Mononuclear cell (primary cell): ENCODE measurements around the gene RTN1. TPM values are rescaled to one million over a fixed set of nuclear protein-coding genes. Genes with fewer than 3 reads are reported as not detected.

Source experiments
- H3K27me3 ChIP-seq: 2 replicates; pipeline ENCODE4 v1.6.0; 2011; ENCODE audit warnings: low read length, control low read depth; ENCODE audit not compliant: insufficient read depth
- H3K4me1 ChIP-seq: 2 replicates; pipeline ENCODE4 v1.5.1; 2011; ENCODE audit warnings: mild to moderate bottlenecking, low read length, control low read depth; ENCODE audit not compliant: insufficient read depth
- H3K4me3 ChIP-seq: 2 replicates; pipeline ENCODE4 v1.5.1; 2011; ENCODE audit warnings: mild to moderate bottlenecking, low read length, moderate library complexity
- H3K9me3 ChIP-seq: 2 replicates; pipeline ENCODE4 v1.5.1; 2011; ENCODE audit warnings: low read depth, mild to moderate bottlenecking, control low read depth, low read length
- total RNA-seq: library from RNA; depleted of rRNA; stranded (reverse); fragments of >200 nt; gene quantifications from one replicate; pipeline ENCODE4 v1.2.3, GENCODE V29; 2012

The RTN1 gene
- total RNA-seq, 1 donor = 8.0 TPM

DNA sequence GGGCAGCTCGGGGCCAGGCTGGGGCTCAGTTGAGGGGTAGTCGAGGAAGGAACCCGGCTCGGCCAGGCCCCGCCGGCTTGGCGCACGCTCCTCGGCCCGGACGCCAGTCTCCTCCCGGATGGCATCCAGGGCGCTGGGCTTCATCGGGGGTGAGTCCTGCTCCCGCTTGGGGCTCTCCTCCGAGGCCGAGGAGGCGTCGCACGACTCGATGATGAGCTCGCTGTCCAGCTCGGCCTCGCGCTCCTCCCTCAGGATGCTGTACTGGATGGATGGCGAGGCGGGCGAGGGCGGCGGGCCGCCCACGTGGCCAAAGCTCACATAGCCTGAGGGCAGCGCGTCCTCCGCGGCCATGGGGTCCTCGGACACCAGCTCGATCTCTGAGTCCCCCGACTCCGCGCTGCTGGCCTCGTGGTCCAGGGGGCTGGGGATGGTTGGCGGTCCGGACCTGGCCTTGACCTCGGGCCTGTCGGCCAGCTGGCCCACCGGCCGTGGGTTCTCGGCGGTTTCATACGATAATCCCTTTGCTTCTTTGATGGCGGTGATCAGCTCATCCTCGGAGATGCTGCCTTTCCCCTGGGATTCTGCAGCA is 143.4 kb downstream of the RTN1 start:
- H3K4me3 ChIP-seq = no peak overlapping the region
- H3K27me3 ChIP-seq = no peaks in the 10 kb centered on the region
- H3K9me3 ChIP-seq = no peaks in the 10 kb centered on the region
- no peaks in the 10 kb centered on the region for H3K4me1 ChIP-seq

- Histone ChIP-seq H3K4me1 (no peaks in the 10 kb centered on the region), H3K9me3 (no peaks in the 10 kb centered on the region), H3K4me3 (no peak overlapping the region), H3K27me3 (no peaks in the 10 kb centered on the region)
Measured at GRCh38 chr14:59711080-59711479, 159.5 kb downstream of the RTN1 start.

GRCh38 chr14:59707778-59708561 is 162.6 kb downstream of the RTN1 start:
- Histone ChIP-seq H3K4me3 (no peak overlapping the region), H3K4me1 (peaks cover 8% of the 10 kb centered on the region), H3K27me3 (no peaks in the 10 kb centered on the region), H3K9me3 (no peaks in the 10 kb centered on the region)

- Histone ChIP-seq H3K4me3 (no peak overlapping the region), H3K4me1 (peaks cover 8% of the 10 kb centered on the region), H3K9me3 (no peaks in the 10 kb centered on the region), H3K27me3 (no peaks in the 10 kb centered on the region)
Measured at GRCh38 chr14:59705866-59706265, 164.7 kb downstream of the RTN1 start.

- H3K9me3 ChIP-seq = no peaks in the 10 kb centered on the region
Measured at GRCh38 chr14:59705245-59705644, 165.3 kb downstream of the RTN1 start.

DNA sequence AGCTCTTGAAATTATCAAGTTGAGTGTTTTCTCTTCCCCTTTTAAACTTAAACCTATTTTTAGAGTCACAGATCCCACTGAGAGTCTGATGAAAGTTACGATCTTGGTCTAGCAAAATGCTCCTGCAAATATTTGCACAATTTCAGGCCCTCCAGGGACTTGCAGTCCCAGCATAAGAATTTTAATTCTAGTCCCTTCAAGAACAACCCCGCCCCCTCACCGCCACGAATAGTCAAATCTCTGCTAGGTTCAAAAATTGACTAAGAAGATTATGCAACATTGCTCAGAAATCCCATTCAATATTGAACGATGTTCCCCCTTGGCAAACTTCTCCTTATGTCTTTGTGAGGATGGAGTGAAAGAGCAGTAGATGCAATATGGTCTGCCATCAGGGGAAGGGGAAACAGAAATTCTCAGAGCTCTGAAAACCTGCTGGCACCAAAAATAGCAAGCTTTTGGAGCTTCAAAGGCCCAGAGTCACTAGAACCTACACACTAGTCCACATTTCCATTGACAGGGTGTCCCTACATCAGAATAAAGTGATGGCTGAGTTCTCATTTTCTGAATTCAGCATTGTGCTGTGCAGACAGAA is 166.4 kb downstream of the RTN1 start:
- Histone ChIP-seq H3K9me3 (no peaks in the 10 kb centered on the region), H3K4me3 (no peak overlapping the region), H3K27me3 (no peaks in the 10 kb centered on the region), H3K4me1 (peaks cover 11% of the 10 kb centered on the region)

More at GRCh38 chr14:59705245-59705644, 165.3 kb downstream of the RTN1 start:
- Histone ChIP-seq H3K27me3 (no peaks in the 10 kb centered on the region), H3K4me3 (no peak overlapping the region), H3K4me1 (peaks cover 8% of the 10 kb centered on the region)

DNA sequence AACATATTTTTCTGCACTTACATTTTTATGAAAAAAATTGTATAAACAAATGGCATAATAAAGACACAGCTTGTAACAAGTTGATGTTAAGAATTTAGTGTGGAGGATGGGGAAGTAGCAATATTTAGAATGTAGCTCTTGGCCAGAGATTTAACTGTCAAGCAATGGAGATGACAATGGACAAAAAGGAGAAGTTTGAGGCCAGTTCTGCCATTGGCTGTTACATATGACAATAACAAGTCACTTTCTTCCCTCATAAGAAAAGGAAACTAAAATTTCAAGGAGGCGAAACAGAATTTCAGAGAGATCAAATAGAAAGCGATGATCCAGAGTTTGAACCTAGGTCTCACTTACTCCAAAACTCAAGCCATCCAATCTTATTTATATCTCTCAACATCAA is 171.1 kb downstream of the RTN1 start:
- H3K27me3 ChIP-seq = no peaks in the 10 kb centered on the region
- H3K4me1 ChIP-seq = peaks cover 17% of the 10 kb centered on the region
- no peak overlapping the region for H3K4me3 ChIP-seq
- no peaks in the 10 kb centered on the region for H3K9me3 ChIP-seq

- Histone ChIP-seq H3K27me3 (no peaks in the 10 kb centered on the region), H3K9me3 (no peaks in the 10 kb centered on the region), H3K4me3 (no peak overlapping the region), H3K4me1 (peaks cover 11% of the 10 kb centered on the region)
Measured at GRCh38 chr14:59698793-59699192, 171.8 kb downstream of the RTN1 start.

DNA sequence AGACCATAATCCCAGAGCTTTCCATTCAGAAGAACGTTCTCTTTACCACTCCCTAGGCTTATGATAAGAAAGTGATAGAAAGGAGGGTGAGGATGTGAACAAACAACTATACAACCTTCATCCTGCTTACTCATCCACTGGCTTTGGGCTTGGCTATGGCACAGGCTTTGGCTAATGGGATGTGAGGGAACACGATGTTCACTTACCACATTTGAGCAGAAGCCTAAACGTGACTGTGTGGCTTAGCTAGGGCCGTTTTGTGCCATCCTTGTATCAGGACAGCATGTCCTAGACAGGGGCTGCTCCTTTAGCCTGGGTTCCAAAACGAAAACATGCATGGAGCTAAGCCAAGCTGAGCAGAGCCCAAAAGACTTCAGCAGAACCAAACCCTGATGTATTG is 175.4 kb downstream of the RTN1 start:
- Histone ChIP-seq H3K4me1 (peaks cover 10% of the 10 kb centered on the region), H3K4me3 (no peak overlapping the region), H3K27me3 (no peaks in the 10 kb centered on the region), H3K9me3 (no peaks in the 10 kb centered on the region)

DNA sequence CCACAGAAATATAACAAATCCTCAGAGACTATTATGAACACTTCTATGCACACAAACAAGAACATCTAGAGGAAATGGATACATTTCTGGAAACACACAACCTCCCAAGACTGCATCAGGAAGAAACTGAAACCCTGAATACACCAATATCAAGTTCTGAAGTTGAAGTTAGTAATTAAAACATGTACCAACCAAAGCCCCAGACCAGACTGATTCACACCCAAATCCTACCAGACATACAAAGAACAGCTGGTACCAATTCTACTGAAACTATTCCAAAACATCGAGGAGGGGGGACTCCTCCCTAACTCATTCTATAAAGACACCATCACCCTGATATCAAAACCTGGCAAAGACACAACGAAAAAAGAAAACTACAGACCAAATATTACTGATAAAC is 179.3 kb downstream of the RTN1 start:
- Histone ChIP-seq H3K4me1 (no peaks in the 10 kb centered on the region), H3K9me3 (no peaks in the 10 kb centered on the region), H3K4me3 (no peak overlapping the region), H3K27me3 (no peaks in the 10 kb centered on the region)

- Histone ChIP-seq H3K9me3 (no peaks in the 10 kb centered on the region), H3K4me3 (no peak overlapping the region), H3K4me1 (no peaks in the 10 kb centered on the region), H3K27me3 (no peaks in the 10 kb centered on the region)
Measured at GRCh38 chr14:59690426-59690825, 180.2 kb downstream of the RTN1 start.

GRCh38 chr14:59688224-59689170 is 182.1 kb downstream of the RTN1 start:
- H3K9me3 ChIP-seq = no peaks in the 10 kb centered on the region
- H3K4me3 ChIP-seq = no peak overlapping the region
- H3K27me3 ChIP-seq = no peaks in the 10 kb centered on the region
- no peaks in the 10 kb centered on the region for H3K4me1 ChIP-seq

- Histone ChIP-seq H3K9me3 (no peaks in the 10 kb centered on the region), H3K4me3 (no peak overlapping the region), H3K4me1 (no peaks in the 10 kb centered on the region), H3K27me3 (no peaks in the 10 kb centered on the region)
Measured at GRCh38 chr14:59687663-59688062, 182.9 kb downstream of the RTN1 start.

GRCh38 chr14:59679872-59680271 is 190.7 kb downstream of the RTN1 start:
- no peaks in the 10 kb centered on the region for H3K9me3 ChIP-seq
- H3K4me1 ChIP-seq = no peaks in the 10 kb centered on the region
- no peak overlapping the region for H3K4me3 ChIP-seq
- no peaks in the 10 kb centered on the region for H3K27me3 ChIP-seq

- no peaks in the 10 kb centered on the region for H3K27me3 ChIP-seq
- no peaks in the 10 kb centered on the region for H3K9me3 ChIP-seq
- no peak overlapping the region for H3K4me3 ChIP-seq
- no peaks in the 10 kb centered on the region for H3K4me1 ChIP-seq
Measured at GRCh38 chr14:59678352-59678751, 192.2 kb downstream of the RTN1 start.
